ENCODE data around the gene GALNTL6.

Gene GALNTL6

GRCh38 chr4:172631832-172632231 is 818.6 kb downstream of the GALNTL6 start:
- Mint-ChIP-seq H3K27me3 (no peaks in the 10 kb centered on the region), H3K27ac (no peak overlapping the region), H3K4me3 (no peak overlapping the region), H3K36me3 (no peaks in the 10 kb centered on the region), H3K4me1 (no peaks in the 10 kb centered on the region), H3K9me3 (peaks cover 4 to 5% of the 10 kb centered on the region in 2 donors)
- ATAC-seq (replicated peaks), result peak; percentile 25 to 60
- no peak for DNase-seq

- H3K27me3 Mint-ChIP-seq, result no peaks in the 10 kb centered on the region
- no peaks in the 10 kb centered on the region for H3K4me1 Mint-ChIP-seq
- no peak overlapping the region for H3K27ac Mint-ChIP-seq
- no peaks in the 10 kb centered on the region for H3K36me3 Mint-ChIP-seq
- H3K4me3 Mint-ChIP-seq, result no peak overlapping the region
- ATAC-seq (replicated peaks) (no peak), DNase-seq (no peak)
- H3K9me3 Mint-ChIP-seq, result no peaks in the 10 kb centered on the region
Observed at GRCh38 chr4:172648471-172648870, 835.3 kb downstream of the GALNTL6 start.

DNA sequence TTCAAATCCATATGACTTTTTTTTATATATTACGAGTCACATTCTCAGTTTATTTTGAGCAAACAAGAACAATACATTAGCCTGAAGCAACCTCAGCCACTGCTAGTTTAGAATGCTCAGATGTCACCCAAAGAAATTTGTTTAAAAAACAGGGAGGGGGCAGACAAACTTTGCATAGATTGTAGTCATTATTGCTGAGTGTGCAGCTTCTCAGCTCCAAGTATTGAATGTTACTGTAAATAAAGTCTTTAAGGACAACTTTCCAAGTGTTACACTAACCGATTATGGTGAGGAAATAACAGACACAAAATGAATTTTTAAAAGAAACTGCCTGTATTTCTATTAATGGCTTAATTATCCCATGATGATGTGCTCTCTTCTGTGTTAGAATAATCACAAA is 835.9 kb downstream of the GALNTL6 start:
- no peaks in the 10 kb centered on the region for H3K9me3 Mint-ChIP-seq
- ATAC-seq (replicated peaks), result no peak
- H3K27me3 Mint-ChIP-seq, result no peaks in the 10 kb centered on the region

GRCh38 chr4:172650758-172651530 is 837.7 kb downstream of the GALNTL6 start:
- Mint-ChIP-seq H3K4me1 (no peaks in the 10 kb centered on the region), H3K27ac (no peak overlapping the region), H3K9me3 (no peaks in the 10 kb centered on the region), H3K27me3 (no peaks in the 10 kb centered on the region), H3K36me3 (no peaks in the 10 kb centered on the region), H3K4me3 (no peak overlapping the region)
- no peak for ATAC-seq (replicated peaks)
- no peak for DNase-seq

More for the DNA sequence above, 835.9 kb downstream of the GALNTL6 start:
- DNase-seq, result no peak
- no peaks in the 10 kb centered on the region for H3K36me3 Mint-ChIP-seq
- H3K4me1 Mint-ChIP-seq, result no peaks in the 10 kb centered on the region
- H3K27ac Mint-ChIP-seq, result no peak overlapping the region
- no peak overlapping the region for H3K4me3 Mint-ChIP-seq

GRCh38 chr4:172651961-172652360 is 838.8 kb downstream of the GALNTL6 start:
- DNase-seq (no peak), ATAC-seq (replicated peaks) (no peak)
- Mint-ChIP-seq H3K27ac (no peak overlapping the region), H3K4me1 (no peaks in the 10 kb centered on the region), H3K9me3 (no peaks in the 10 kb centered on the region), H3K4me3 (no peak overlapping the region), H3K36me3 (no peaks in the 10 kb centered on the region), H3K27me3 (no peaks in the 10 kb centered on the region)

DNA sequence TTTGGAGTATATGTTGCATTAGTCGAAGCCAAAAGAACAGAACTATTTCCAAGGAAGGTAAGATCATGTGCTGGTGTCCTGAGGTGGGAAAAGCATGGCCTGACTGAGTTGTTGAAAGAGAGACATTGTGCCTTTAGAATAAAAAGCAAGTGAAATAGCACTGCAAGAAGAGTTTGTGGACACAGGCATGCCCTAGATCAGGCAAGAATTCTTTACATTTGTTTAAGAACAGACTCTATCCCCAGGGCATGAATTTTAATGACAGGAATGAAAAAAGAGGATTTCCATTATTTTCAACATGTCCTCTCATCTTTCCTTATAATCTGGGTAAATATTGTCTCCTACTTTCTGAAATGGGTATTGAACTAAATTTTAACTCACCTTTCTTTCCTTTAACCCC is 839.2 kb downstream of the GALNTL6 start:
- ATAC-seq (replicated peaks), result no peak
- Mint-ChIP-seq H3K27me3 (no peaks in the 10 kb centered on the region), H3K4me3 (no peak overlapping the region), H3K9me3 (no peaks in the 10 kb centered on the region), H3K4me1 (no peaks in the 10 kb centered on the region), H3K36me3 (no peaks in the 10 kb centered on the region), H3K27ac (no peak overlapping the region)
- DNase-seq, result no peak

DNA sequence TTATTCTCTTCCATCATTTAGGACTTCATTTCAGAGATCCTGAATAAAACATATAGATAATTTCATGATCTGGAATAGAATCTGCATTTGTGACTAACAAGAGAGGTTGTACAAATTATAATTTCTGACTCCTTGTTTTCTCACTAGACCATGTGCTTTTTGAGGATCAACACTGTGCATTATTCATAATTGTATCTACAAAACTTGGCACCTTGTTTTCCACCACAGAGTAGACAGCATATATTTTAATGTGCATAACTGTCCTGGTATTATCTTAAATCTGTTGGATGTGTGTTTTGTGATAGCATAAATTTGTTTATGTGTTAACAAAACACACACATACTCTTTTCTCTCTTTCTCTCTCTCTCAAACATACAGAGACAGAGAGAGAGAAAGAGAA is 840.5 kb downstream of the GALNTL6 start:
- DNase-seq, result no peak
- Mint-ChIP-seq H3K9me3 (no peaks in the 10 kb centered on the region), H3K4me1 (no peaks in the 10 kb centered on the region), H3K27me3 (no peaks in the 10 kb centered on the region), H3K4me3 (no peak overlapping the region), H3K27ac (no peak overlapping the region), H3K36me3 (no peaks in the 10 kb centered on the region)
- ATAC-seq (replicated peaks), result no peak

DNA sequence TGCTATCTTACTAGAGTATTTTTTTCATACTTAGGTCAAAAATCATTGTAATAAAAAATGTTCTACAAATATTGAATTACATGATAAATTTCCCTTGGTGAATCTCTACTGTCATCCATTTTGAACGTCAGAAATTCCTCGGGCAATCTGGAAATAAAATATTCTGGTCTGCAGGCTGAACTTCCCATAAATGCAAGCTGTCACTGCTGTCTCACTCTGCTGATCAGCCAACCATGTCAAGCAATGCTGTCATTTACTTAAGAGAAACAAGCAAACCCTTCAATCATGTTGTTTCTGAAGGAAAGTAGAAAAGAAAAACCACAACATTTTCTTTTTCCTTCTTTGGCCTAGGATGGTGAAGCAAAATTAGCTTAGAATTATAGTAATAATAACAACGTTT is 841.3 kb downstream of the GALNTL6 start:
- H3K4me1 Mint-ChIP-seq, result no peaks in the 10 kb centered on the region
- H3K27ac Mint-ChIP-seq, result no peak overlapping the region
- no peaks in the 10 kb centered on the region for H3K36me3 Mint-ChIP-seq
- DNase-seq (no peak), ATAC-seq (replicated peaks) (no peak)
- H3K4me3 Mint-ChIP-seq, result no peak overlapping the region
- no peaks in the 10 kb centered on the region for H3K9me3 Mint-ChIP-seq
- H3K27me3 Mint-ChIP-seq, result no peaks in the 10 kb centered on the region

GRCh38 chr4:172656055-172656454 is 842.9 kb downstream of the GALNTL6 start:
- no peak for ATAC-seq (replicated peaks)
- no peaks in the 10 kb centered on the region for H3K4me1 Mint-ChIP-seq
- DNase-seq, result no peak
- H3K9me3 Mint-ChIP-seq, result no peaks in the 10 kb centered on the region
- H3K36me3 Mint-ChIP-seq, result no peaks in the 10 kb centered on the region
- no peak overlapping the region for H3K4me3 Mint-ChIP-seq
- no peaks in the 10 kb centered on the region for H3K27me3 Mint-ChIP-seq
- H3K27ac Mint-ChIP-seq, result no peak overlapping the region

DNA sequence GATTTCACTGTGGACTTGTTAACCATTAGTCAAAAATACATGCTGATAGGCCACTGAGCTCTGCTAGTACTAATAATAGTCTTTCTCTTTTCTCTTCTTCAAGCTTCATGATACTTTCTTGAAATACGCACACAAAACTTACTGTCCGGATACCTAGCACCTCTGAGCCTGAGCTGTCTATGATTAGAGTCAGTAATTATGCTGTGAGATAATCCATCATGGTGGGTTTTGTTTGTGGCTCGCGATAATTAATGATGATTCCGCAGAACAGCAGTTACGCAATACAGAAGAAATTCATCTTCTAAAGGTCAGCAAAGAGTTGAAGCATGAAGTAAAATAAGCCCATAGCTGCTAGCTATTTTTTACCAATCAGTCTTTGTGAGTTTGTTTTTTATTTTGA is 843.9 kb downstream of the GALNTL6 start:
- DNase-seq (no peak), ATAC-seq (replicated peaks) (no peak)
- Mint-ChIP-seq H3K36me3 (no peaks in the 10 kb centered on the region), H3K27ac (no peak overlapping the region), H3K9me3 (no peaks in the 10 kb centered on the region), H3K4me1 (no peaks in the 10 kb centered on the region), H3K27me3 (no peaks in the 10 kb centered on the region), H3K4me3 (no peak overlapping the region)

- Mint-ChIP-seq H3K36me3 (no peaks in the 10 kb centered on the region), H3K27me3 (no peaks in the 10 kb centered on the region), H3K27ac (no peak overlapping the region), H3K4me3 (no peak overlapping the region), H3K4me1 (no peaks in the 10 kb centered on the region), H3K9me3 (peaks cover 0 to 3% of the 10 kb centered on the region in 2 donors)
- ATAC-seq (replicated peaks) (no peak), DNase-seq (no peak)
Observed at GRCh38 chr4:172660251-172660650, 847.0 kb downstream of the GALNTL6 start.

GRCh38 chr4:172662113-172662512 is 848.9 kb downstream of the GALNTL6 start:
- DNase-seq (no peak), ATAC-seq (replicated peaks) (no peak)
- H3K9me3 Mint-ChIP-seq, result peaks cover 0 to 6% of the 10 kb centered on the region in 2 donors
- no peaks in the 10 kb centered on the region for H3K36me3 Mint-ChIP-seq
- no peaks in the 10 kb centered on the region for H3K27me3 Mint-ChIP-seq
- no peak overlapping the region for H3K4me3 Mint-ChIP-seq
- no peaks in the 10 kb centered on the region for H3K4me1 Mint-ChIP-seq
- no peak overlapping the region for H3K27ac Mint-ChIP-seq

- Mint-ChIP-seq H3K27me3 (no peaks in the 10 kb centered on the region), H3K9me3 (peaks cover 0 to 6% of the 10 kb centered on the region in 2 donors), H3K36me3 (no peaks in the 10 kb centered on the region), H3K4me1 (no peaks in the 10 kb centered on the region), H3K4me3 (no peak overlapping the region), H3K27ac (no peak overlapping the region)
- DNase-seq, result no peak
- ATAC-seq (replicated peaks), result no peak
Observed at GRCh38 chr4:172666711-172667368, 853.6 kb downstream of the GALNTL6 start.

DNA sequence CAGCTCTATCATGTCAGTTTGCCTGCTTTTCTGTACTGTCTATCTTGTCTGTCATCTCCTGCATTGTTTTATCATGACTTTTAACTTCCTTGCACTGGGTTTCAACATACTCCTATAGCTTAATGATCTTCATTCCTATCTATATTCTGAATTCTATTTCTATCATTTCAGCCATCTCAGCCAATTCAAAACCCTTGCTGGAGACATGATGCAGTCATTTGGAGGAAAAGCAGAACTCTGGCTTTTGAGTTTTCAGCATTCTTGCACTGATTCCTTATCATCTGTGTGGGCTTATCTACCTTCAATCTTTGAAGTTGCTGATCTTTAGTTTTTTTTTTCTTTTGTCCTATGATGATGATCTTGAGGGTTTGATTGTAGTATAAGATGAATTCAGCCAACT is 861.6 kb downstream of the GALNTL6 start:
- no peaks in the 10 kb centered on the region for H3K4me1 Mint-ChIP-seq
- ATAC-seq (replicated peaks) (no peak), DNase-seq (no peak)
- no peak overlapping the region for H3K4me3 Mint-ChIP-seq
- H3K27ac Mint-ChIP-seq, result no peak overlapping the region
- H3K36me3 Mint-ChIP-seq, result no peaks in the 10 kb centered on the region
- peaks cover 6% of the 10 kb centered on the region in 2 donors for H3K9me3 Mint-ChIP-seq
- H3K27me3 Mint-ChIP-seq, result no peaks in the 10 kb centered on the region

DNA sequence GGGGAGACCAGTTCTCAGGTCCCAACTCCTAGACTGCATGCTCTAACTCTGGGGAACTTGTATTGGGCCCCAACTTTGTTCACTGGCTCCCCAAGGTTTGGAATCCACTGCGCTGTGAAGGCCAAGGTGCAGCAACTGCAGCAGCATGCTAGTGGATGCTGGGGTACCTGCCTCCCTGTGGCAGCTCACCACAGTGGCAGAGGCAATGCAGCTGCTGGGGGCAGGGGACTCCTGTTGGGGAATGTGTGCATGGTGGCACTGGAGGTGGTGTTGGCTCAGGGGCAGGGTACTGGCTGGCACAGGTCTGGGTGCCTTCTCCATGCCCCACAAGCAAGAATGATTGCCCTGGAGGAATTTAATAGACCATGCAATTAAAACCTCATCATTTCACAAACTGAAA is 862.0 kb downstream of the GALNTL6 start:
- H3K9me3 Mint-ChIP-seq, result peaks cover 6% of the 10 kb centered on the region in 2 donors
- H3K4me3 Mint-ChIP-seq, result no peak overlapping the region
- no peak overlapping the region for H3K27ac Mint-ChIP-seq
- no peaks in the 10 kb centered on the region for H3K4me1 Mint-ChIP-seq
- DNase-seq, result no peak
- ATAC-seq (replicated peaks), result no peak
- no peaks in the 10 kb centered on the region for H3K36me3 Mint-ChIP-seq
- H3K27me3 Mint-ChIP-seq, result no peaks in the 10 kb centered on the region
